Loucy (cell line): Measurements from ENCODE around the gene SCAMP4.

Experiments used
- EZH2phosphoT487 ChIP-seq: fragments of 200-600 bp; IDR thresholded peaks from 2 replicates; pipeline ENCODE4 v1.6.1; 2018; ENCODE audit warnings: antibody characterized with exemption, mild to moderate bottlenecking, moderate library complexity, borderline replicate concordance
- TF ChIP-seq, protein P1 (sequence below): fragments of 200-600 bp; sonication (generic); conservative IDR thresholded peaks from 2 replicates; pipeline ENCODE4 v1.5.1; 2014; ENCODE audit warnings: mild to moderate bottlenecking, antibody characterized with exemption, low read length

- TF ChIP-seq, protein P1, sequence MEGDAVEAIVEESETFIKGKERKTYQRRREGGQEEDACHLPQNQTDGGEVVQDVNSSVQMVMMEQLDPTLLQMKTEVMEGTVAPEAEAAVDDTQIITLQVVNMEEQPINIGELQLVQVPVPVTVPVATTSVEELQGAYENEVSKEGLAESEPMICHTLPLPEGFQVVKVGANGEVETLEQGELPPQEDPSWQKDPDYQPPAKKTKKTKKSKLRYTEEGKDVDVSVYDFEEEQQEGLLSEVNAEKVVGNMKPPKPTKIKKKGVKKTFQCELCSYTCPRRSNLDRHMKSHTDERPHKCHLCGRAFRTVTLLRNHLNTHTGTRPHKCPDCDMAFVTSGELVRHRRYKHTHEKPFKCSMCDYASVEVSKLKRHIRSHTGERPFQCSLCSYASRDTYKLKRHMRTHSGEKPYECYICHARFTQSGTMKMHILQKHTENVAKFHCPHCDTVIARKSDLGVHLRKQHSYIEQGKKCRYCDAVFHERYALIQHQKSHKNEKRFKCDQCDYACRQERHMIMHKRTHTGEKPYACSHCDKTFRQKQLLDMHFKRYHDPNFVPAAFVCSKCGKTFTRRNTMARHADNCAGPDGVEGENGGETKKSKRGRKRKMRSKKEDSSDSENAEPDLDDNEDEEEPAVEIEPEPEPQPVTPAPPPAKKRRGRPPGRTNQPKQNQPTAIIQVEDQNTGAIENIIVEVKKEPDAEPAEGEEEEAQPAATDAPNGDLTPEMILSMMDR: no peak
- no peak for TF ChIP-seq EZH2phosphoT487
These were observed 2.6 kb downstream of the SCAMP4 start for GRCh38 chr19:1907563-1908363.
